H1 (cell line): ENCODE measurements around the gene LTN1. TPM values are rescaled to one million over a fixed set of nuclear protein-coding genes. Genes with fewer than 3 reads are reported as not detected.

Source experiments
- BCL11A ChIP-seq, 2 experiments: IDR thresholded peaks; one replicate each; pipeline ENCODE4 v1.6.1; 2011; ENCODE audit warnings: low read depth in 2 of 2, low read length in 2 of 2, mild to moderate bottlenecking in 2 of 2
- CHD2 ChIP-seq: IDR thresholded peaks from 2 replicates; pipeline ENCODE4 v1.6.1; 2012; ENCODE audit warnings: low read length, improper control_type of control experiment
- E2F6 ChIP-seq: IDR thresholded peaks from 2 replicates; pipeline ENCODE4 v1.6.1; 2012; ENCODE audit warnings: inconsistent platforms
- NANOG ChIP-seq: IDR thresholded peaks from 2 replicates; pipeline ENCODE4 v1.6.1; 2011; ENCODE audit warnings: low read length, low read depth, mild to moderate bottlenecking, inconsistent platforms; ENCODE audit not compliant: insufficient read depth, poor library complexity, severe bottlenecking
- TCF12 ChIP-seq: IDR thresholded peaks from 2 replicates; pipeline ENCODE4 v1.6.1; 2011; ENCODE audit warnings: low read depth, mild to moderate bottlenecking, low read length
- polyA plus RNA-seq, 7 experiments: library from polyadenylated mRNA; depleted of rRNA in 3 of 7; stranded (reverse) in 5 of 7; unstranded in 2 of 7; fragments of >200 nt in 5 of 7; fragments of 200-250 nt in 2 of 7; gene quantifications; 1 replicate in 5 of 7; 2 replicates in 1 of 7; 4 replicates in 1 of 7; pipeline versions ENCODE4 v1.2.1 to v1.2.3, GENCODE V29; 2011 to 2013; ENCODE audit warnings: missing spikeins in 2 of 7, mixed read lengths in 2 of 7
- total RNA-seq: library from RNA; stranded (reverse); fragmentation: NEBNext Ultra II Directional; extraction: Animal tissue kit (Norgen Biotek cat#: 25700); gene quantifications from 2 replicates; pipeline ENCODE4 v1.2.1, GENCODE V29; 2021

The LTN1 gene
- total and polyA plus RNA-seq, 2 of the 8 experiments (the other 6 are each of a cell fraction or from before 2014, with no cell fraction given) = 3.2 to 23.5 TPM

GRCh38 chr21:28971171-28971570 is 21.5 kb downstream of the LTN1 start (continued):
- TF ChIP-seq E2F6 (no peak), CHD2 (no peak), NANOG (no peak), TCF12 (no peak), BCL11A (IDR thresholded peaks at IDR 0.05; ENCODE audit: low read depth in 2 of 2, low read length in 2 of 2) (no peak)
